ENCODE measurements around the gene OXTR.

OXTR gene

DNA sequence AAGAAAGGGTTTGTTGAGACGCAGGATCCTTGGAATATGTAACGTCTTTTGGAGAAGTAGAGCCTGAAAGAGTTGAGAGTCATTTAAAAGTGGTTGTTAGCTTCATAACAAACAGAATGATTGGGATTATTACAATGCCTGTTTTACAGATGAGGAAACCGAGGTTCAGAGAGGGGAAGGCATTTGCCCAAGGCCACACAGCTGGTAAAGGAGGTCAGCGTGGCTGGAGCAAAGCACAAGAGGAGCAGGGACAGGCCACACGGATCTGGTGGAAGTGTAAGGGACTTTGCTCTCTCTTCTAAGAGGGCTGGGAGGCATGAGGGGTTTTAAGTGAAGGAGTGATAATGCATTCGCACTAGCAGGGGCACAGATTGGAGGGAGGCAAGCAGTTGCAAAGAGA is 6.2 kb upstream of the OXTR start:
- no peak overlapping the region for H3K27ac ChIP-seq (ENCODE audit: extremely low read depth, low read depth, low read length)
- no peak for TF ChIP-seq ZNF423 (tag by site-specific recombination; IDR thresholded peaks at IDR 0.05)
- TF ChIP-seq, protein P1, sequence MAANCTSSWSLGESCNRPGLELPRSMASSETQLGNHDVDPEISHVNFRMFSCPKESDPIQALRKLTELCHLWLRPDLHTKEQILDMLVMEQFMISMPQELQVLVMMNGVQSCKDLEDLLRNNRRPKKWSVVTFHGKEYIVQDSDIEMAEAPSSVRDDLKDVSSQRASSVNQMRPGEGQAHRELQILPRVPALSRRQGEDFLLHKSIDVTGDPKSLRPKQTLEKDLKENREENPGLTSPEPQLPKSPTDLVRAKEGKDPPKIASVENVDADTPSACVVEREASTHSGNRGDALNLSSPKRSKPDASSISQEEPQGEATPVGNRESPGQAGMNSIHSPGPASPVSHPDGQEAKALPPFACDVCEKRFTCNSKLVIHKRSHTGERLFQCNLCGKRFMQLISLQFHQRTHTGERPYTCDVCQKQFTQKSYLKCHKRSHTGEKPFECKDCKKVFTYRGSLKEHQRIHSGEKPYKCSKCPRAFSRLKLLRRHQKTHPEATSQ (tag by site-specific recombination; IDR thresholded peaks at IDR 0.05) = no peak
- no peak for TF ChIP-seq ZNF768 (tag by site-specific recombination; IDR thresholded peaks at IDR 0.05)
- no peak for TF ChIP-seq ZNF473 (tag by site-specific recombination; IDR thresholded peaks at IDR 0.05)
- no peak for TF ChIP-seq ZNF350 (tag by site-specific recombination; IDR thresholded peaks at IDR 0.05)
- no peak for TF ChIP-seq ZNF221 (tag by site-specific recombination; IDR thresholded peaks at IDR 0.05; ENCODE audit: borderline replicate concordance)
- no peak for TF ChIP-seq ZNF174 (tag by site-specific recombination; IDR thresholded peaks at IDR 0.05)
- TF ChIP-seq ZNF701 (tag by site-specific recombination; IDR thresholded peaks at IDR 0.05) = no peak
- no peak for TF ChIP-seq ZNF10 (tag by site-specific recombination; IDR thresholded peaks at IDR 0.05)
- no peaks in the 10 kb centered on the region for H3K4me1 ChIP-seq (ENCODE audit: control insufficient read depth, insufficient read depth, low read length)
- H3K4me3 ChIP-seq (ENCODE audit: low read depth, low read length) = no peak overlapping the region
- no peaks in the 10 kb centered on the region for H3K36me3 ChIP-seq (ENCODE audit: control insufficient read depth in 2 of 2, insufficient read depth in 1 of 2, low read length in 2 of 2)
- H3K9me3 ChIP-seq (ENCODE audit: control insufficient read depth, insufficient read depth, low read depth, low read length) = no peaks in the 10 kb centered on the region
- POLR2A ChIA-PET = no interaction called here
- CTCF ChIA-PET = interaction anchor here (0.9 kb wide), 1 partner anchor 112 kb away, joined by 4 read pairs; no protein-coding TSS in a partner anchor

- Histone ChIP-seq H3K9me3 (ENCODE audit: control insufficient read depth, insufficient read depth, low read depth, low read length) (no peaks in the 10 kb centered on the region), H3K4me3 (ENCODE audit: low read depth, low read length) (no peak overlapping the region), H3K36me3 (ENCODE audit: control insufficient read depth in 2 of 2, insufficient read depth in 1 of 2, low read length in 2 of 2) (no peaks in the 10 kb centered on the region), H3K4me1 (ENCODE audit: control insufficient read depth, insufficient read depth, low read length) (no peaks in the 10 kb centered on the region), H3K27ac (ENCODE audit: extremely low read depth, low read depth, low read length) (no peak overlapping the region)
- TF ChIP-seq ZNF830 (tag by site-specific recombination; IDR thresholded peaks at IDR 0.05; ENCODE audit: low read depth) = no peak
- no peak for TF ChIP-seq ZNF335 (tag by site-specific recombination; conservative IDR thresholded peaks at IDR 0.05)
- TF ChIP-seq ZNF416 (tag by site-specific recombination; IDR thresholded peaks at IDR 0.05) = no peak
- TF ChIP-seq ZNF549 (tag by site-specific recombination; IDR thresholded peaks at IDR 0.05) = no peak
- TF ChIP-seq, protein P2, sequence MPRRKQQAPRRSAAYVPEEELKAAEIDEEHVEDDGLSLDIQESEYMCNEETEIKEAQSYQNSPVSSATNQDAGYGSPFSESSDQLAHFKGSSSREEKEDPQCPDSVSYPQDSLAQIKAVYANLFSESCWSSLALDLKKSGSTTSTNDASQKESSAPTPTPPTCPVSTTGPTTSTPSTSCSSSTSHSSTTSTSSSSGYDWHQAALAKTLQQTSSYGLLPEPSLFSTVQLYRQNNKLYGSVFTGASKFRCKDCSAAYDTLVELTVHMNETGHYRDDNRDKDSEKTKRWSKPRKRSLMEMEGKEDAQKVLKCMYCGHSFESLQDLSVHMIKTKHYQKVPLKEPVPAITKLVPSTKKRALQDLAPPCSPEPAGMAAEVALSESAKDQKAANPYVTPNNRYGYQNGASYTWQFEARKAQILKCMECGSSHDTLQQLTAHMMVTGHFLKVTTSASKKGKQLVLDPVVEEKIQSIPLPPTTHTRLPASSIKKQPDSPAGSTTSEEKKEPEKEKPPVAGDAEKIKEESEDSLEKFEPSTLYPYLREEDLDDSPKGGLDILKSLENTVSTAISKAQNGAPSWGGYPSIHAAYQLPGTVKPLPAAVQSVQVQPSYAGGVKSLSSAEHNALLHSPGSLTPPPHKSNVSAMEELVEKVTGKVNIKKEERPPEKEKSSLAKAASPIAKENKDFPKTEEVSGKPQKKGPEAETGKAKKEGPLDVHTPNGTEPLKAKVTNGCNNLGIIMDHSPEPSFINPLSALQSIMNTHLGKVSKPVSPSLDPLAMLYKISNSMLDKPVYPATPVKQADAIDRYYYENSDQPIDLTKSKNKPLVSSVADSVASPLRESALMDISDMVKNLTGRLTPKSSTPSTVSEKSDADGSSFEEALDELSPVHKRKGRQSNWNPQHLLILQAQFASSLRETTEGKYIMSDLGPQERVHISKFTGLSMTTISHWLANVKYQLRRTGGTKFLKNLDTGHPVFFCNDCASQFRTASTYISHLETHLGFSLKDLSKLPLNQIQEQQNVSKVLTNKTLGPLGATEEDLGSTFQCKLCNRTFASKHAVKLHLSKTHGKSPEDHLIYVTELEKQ (tag by site-specific recombination; IDR thresholded peaks at IDR 0.05; ENCODE audit: borderline replicate concordance) = no peak
- no peak for TF ChIP-seq ZNF76 (tag by site-specific recombination; IDR thresholded peaks at IDR 0.05; ENCODE audit: borderline replicate concordance, low read depth)
- TF ChIP-seq ZNF274 (IDR thresholded peaks at IDR 0.05; ENCODE audit: low read length) = no peak
- no peak for TF ChIP-seq ZNF274 (tag by site-specific recombination; IDR thresholded peaks at IDR 0.05; ENCODE audit: borderline replicate concordance)
- no peak for TF ChIP-seq ZSCAN30 (tag by site-specific recombination; IDR thresholded peaks at IDR 0.05)
- ChIA-PET CTCF (interaction anchor here (0.9 kb wide), 1 partner anchor 111 kb away, joined by 4 read pairs; no protein-coding TSS in a partner anchor), POLR2A (no interaction called here)
These were observed 5.8 kb upstream of the OXTR start for GRCh38 chr3:8775181-8775580.

- POLR2A ChIA-PET = no interaction called here
- H3K36me3 ChIP-seq (ENCODE audit: control insufficient read depth in 2 of 2, insufficient read depth in 1 of 2, low read length in 2 of 2) = no peaks in the 10 kb centered on the region
- no peak overlapping the region for H3K4me3 ChIP-seq (ENCODE audit: low read depth, low read length)
- no peaks in the 10 kb centered on the region for H3K9me3 ChIP-seq (ENCODE audit: control insufficient read depth, insufficient read depth, low read depth, low read length)
- CTCF ChIA-PET = no interaction called here
- H3K27ac ChIP-seq (ENCODE audit: extremely low read depth, low read depth, low read length) = no peak overlapping the region
- no peaks in the 10 kb centered on the region for H3K4me1 ChIP-seq (ENCODE audit: control insufficient read depth, insufficient read depth, low read length)
- no peak for TF ChIP-seq ZNF830 (tag by site-specific recombination; IDR thresholded peaks at IDR 0.05; ENCODE audit: low read depth)
- TF ChIP-seq ZNF274 (IDR thresholded peaks at IDR 0.05; ENCODE audit: low read length) = no peak
- TF ChIP-seq ZNF274 (tag by site-specific recombination; IDR thresholded peaks at IDR 0.05; ENCODE audit: borderline replicate concordance) = no peak
- TF ChIP-seq, protein P3, sequence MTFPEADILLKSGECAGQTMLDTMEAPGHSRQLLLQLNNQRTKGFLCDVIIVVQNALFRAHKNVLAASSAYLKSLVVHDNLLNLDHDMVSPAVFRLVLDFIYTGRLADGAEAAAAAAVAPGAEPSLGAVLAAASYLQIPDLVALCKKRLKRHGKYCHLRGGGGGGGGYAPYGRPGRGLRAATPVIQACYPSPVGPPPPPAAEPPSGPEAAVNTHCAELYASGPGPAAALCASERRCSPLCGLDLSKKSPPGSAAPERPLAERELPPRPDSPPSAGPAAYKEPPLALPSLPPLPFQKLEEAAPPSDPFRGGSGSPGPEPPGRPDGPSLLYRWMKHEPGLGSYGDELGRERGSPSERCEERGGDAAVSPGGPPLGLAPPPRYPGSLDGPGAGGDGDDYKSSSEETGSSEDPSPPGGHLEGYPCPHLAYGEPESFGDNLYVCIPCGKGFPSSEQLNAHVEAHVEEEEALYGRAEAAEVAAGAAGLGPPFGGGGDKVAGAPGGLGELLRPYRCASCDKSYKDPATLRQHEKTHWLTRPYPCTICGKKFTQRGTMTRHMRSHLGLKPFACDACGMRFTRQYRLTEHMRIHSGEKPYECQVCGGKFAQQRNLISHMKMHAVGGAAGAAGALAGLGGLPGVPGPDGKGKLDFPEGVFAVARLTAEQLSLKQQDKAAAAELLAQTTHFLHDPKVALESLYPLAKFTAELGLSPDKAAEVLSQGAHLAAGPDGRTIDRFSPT (tag by site-specific recombination; IDR thresholded peaks at IDR 0.05) = no peak
- no peak for TF ChIP-seq ZNF239 (tag by site-specific recombination; IDR thresholded peaks at IDR 0.05)
- TF ChIP-seq ZNF658 (tag by site-specific recombination; IDR thresholded peaks at IDR 0.05) = no peak
- no peak for TF ChIP-seq ZNF335 (tag by site-specific recombination; conservative IDR thresholded peaks at IDR 0.05)
- no peak for TF ChIP-seq ZBTB20 (tag by site-specific recombination; IDR thresholded peaks at IDR 0.05)
- no peak for TF ChIP-seq OSR2 (tag by site-specific recombination; IDR thresholded peaks at IDR 0.05)
- no peak for TF ChIP-seq GLIS1 (tag by site-specific recombination; IDR thresholded peaks at IDR 0.05)
- TF ChIP-seq ZNF112 (tag by site-specific recombination; IDR thresholded peaks at IDR 0.05) = no peak
- no peak for TF ChIP-seq ZSCAN16 (tag by site-specific recombination; IDR thresholded peaks at IDR 0.05)
These were observed 4.6 kb upstream of the OXTR start for GRCh38 chr3:8773941-8774542.
